ENCODE measurements around the gene MKNK1. TPM values are rescaled to one million over a fixed set of nuclear protein-coding genes. Genes with fewer than 3 reads are reported as not detected.

MKNK1 gene
- 9.6 and 14.4 TPM in 2 replicates for total RNA-seq

DNA sequence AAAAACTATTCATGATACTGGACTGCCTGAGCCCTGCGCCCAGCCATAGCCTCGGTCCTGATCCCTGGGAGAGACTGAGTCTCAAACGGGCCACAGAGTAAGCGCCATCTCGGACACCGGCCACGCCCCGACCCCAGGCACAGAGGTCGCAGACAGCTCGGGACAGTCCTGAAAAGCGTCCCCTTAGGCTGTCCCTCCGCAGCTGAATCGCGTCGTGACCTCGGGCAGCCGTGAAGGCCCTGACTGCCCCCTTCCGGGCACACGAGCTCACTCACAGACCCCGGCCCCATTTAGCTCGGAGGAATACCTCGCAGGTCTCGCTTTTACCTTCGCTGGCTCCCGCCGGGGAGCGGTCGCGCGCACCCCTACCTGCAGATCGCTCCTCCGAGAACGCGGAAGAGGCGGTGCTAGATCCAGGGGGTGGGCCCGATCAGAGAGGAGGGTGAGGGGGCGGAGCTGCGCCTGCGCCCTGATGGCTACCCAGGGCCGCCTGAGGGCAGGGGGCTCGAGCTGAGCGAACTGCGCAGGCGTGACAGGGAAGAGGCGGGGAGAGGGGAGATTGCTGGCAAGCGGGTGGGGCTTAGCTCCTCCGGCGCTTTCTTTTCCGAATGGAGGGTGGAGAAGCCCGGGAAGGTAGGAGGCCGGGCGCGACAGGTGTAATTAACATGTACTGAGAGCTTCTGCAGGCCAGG is at the start of gene MKNK1:
MKNK1 (minus strand) TSS at position 411 of the 692 bp plus-strand sequence. CDS start 20,941 bp downstream, outside the sequence.

DNA sequence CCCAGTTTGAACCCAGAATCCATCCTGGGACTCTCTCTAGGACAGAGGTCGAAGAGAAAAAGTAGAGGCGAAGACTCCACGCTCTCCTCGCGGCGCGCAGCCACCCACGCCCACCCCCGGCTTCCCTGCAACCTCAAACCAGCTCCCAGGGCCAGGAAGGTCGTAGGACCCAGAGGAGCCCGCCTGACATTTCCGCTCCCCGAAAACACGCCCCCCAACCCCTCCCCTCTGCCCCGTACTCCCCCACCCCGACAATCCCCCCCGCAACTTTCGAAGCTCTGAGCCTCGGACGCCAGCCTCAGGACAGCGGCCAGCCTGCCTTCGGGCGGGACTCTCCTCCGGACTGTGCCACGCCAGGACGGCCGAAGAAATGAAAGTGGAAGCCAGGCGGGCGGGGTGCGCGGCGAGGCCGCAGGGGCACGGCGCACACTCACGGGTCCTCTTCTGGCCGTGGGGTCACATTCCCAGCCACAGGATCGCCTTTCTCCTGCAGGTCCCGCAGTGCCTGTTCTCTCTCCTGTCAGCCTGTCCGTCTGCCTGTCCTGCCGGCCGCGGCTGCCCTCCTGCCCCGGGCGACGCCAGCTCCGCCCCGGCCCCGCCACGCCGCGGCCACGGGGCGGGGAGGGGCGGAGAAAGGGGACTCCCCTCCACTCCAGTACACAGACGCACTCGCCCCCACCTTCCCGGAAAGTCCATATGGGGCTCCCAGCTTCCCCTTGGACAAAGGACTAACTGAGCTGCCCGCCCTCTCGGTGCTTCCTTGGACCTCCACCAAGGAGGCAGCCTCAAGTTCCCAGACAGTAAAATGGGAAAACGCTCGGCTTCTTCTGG is 12.4 kb upstream of the MKNK1 start, which contains the start of gene MOB3C:
MOB3C (minus strand) TSS at position 535 of the 831 bp plus-strand sequence. CDS start 3,490 bp downstream, outside the sequence.

DNA sequence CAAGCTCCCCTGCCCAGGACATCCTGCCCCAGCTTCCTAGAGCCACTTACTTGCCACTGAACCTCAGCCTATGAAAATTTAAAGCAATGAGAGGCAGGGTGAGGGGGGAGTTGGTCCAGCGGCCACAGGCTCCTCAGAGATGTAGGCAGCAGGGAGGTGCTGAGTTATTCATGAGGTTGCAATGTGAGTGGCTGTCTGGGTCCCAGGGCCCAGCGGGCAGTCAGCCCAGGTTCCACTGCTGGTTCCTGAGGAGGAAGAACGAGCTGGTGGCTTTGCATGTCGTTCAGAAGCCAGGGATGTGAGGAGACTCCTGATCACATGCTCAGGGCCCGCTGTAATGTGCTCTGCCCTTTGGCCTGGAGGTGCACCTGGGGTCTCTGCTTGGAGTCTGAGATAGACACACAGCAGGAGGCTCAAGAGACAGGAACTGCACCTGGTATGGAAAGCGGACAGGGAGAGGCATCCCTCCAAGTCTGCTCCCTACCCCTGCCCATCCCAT is 52.4 kb downstream of the MKNK1 start, which contains the start of gene KNCN:
KNCN (minus strand) TSS at position 51 of the 499 bp plus-strand sequence. CDS start 432 bp downstream, outside the sequence.

Other genes with a start within 250 kb of the MKNK1 start
- 1.0 TPM in 2 replicates for gene FAAH, start 210.0 kb downstream of the MKNK1 start, total RNA-seq
- not detected in 2 replicates for gene DMBX1, start 114.4 kb downstream of the MKNK1 start, total RNA-seq
- not detected in 2 replicates for gene KNCN, start 52.6 kb downstream of the MKNK1 start, total RNA-seq
- 4.4 and 4.8 TPM in 2 replicates for gene MOB3C, start 12.5 kb upstream of the MKNK1 start, total RNA-seq
- 55.0 and 60.1 TPM in 2 replicates for gene ATPAF1, start 64.1 kb upstream of the MKNK1 start, total RNA-seq
- gene TEX38, start 67.6 kb upstream of the MKNK1 start, total RNA-seq = not detected in 2 replicates
- gene EFCAB14, start 114.8 kb upstream of the MKNK1 start, total RNA-seq = 28.7 and 30.3 TPM in 2 replicates
- gene CYP4B1, start 194.8 kb upstream of the MKNK1 start, total RNA-seq = not detected in 2 replicates

All from bronchus fibroblast of lung (primary cell).